ENCODE measurements around the gene CASP9. TPM values are rescaled to one million over a fixed set of nuclear protein-coding genes. Genes with fewer than 3 reads are reported as not detected.

Gene CASP9
- total RNA-seq, 1 experiment from 2014 or later, result 11.3 TPM

GRCh38 chr1:15448877-15449462 is 75.0 kb downstream of the CASP9 start:
- DNase-seq (ENCODE audit: low read depth), result no peak

- DNase-seq (ENCODE audit: low read depth), result no peak
Measured at GRCh38 chr1:15446212-15446611, 77.8 kb downstream of the CASP9 start.

- no peak for DNase-seq (ENCODE audit: low read depth)
Measured at GRCh38 chr1:15445390-15446122, 78.5 kb downstream of the CASP9 start.

GRCh38 chr1:15444468-15445389 is 79.3 kb downstream of the CASP9 start:
- no peak for DNase-seq (ENCODE audit: low read depth)

GRCh38 chr1:15443281-15443680 is 80.7 kb downstream of the CASP9 start:
- DNase-seq (ENCODE audit: low read depth), result no peak

GRCh38 chr1:15442759-15443158 is 81.3 kb downstream of the CASP9 start:
- no peak for DNase-seq (ENCODE audit: low read depth)

- no peak for DNase-seq (ENCODE audit: low read depth)
Measured at GRCh38 chr1:15442119-15442518, 81.9 kb downstream of the CASP9 start.

Other genes with a start within 250 kb of the CASP9 start
- gene EFHD2, start 114.3 kb downstream of the CASP9 start, total RNA-seq (2014; rRNA removed), result 75.9 and 76.5 TPM in 2 replicates
- not detected in 2 replicates for gene CTRC, start 85.8 kb downstream of the CASP9 start, total RNA-seq (2014; rRNA removed)
- not detected in 2 replicates for gene CELA2A, start 67.5 kb downstream of the CASP9 start, total RNA-seq (2014; rRNA removed)
- gene CELA2B, start 48.1 kb downstream of the CASP9 start, total RNA-seq (2014; rRNA removed), result not detected in 2 replicates
- 18.9 and 19.1 TPM in 2 replicates for gene DNAJC16, start 2.6 kb upstream of the CASP9 start, total RNA-seq (2014; rRNA removed)
- 2.6 and 3.7 TPM in 2 replicates for gene AGMAT, start 60.8 kb upstream of the CASP9 start, total RNA-seq (2014; rRNA removed)
- 6.2 and 10.8 TPM in 2 replicates for gene DDI2, start 93.2 kb upstream of the CASP9 start, total RNA-seq (2014; rRNA removed)
- 31.9 and 37.0 TPM in 2 replicates for gene PLEKHM2, start 160.1 kb upstream of the CASP9 start, total RNA-seq (2014; rRNA removed)
- gene SLC25A34, start 212.0 kb upstream of the CASP9 start, total RNA-seq (2014; rRNA removed), result 0.19 and 0.40 TPM in 2 replicates
- 0.11 TPM in 1 of 2 replicates, not detected in the other for gene TMEM82, start 218.3 kb upstream of the CASP9 start, total RNA-seq (2014; rRNA removed)
- 10.3 and 10.4 TPM in 2 replicates for gene FBLIM1, start 234.6 kb upstream of the CASP9 start, total RNA-seq (2014; rRNA removed)